Psoas muscle (tissue), 8 donors: ENCODE data around the gene TRAPPC5. TPM values are rescaled to one million over a fixed set of nuclear protein-coding genes. Genes with fewer than 3 reads are reported as not detected.

Experiments
- ATAC-seq, 4 donors: fragments of 200-7000 bp; cut with Tn5 transposase; one replicate each; pipeline ENCODE4 v1.9.1; 2020; ENCODE audit warnings: moderate library complexity in 3 of 4, mild to moderate bottlenecking in 2 of 4
- DNase-seq, 2 donors: peaks; one replicate each; pipeline ENCODE4 v3.0.0-alpha.2; 2020
- H3K27ac ChIP-seq: fragments of 200-600 bp; one replicate; pipeline ENCODE4 v1.8.0; 2022
- H3K27me3 ChIP-seq, 3 donors: fragments of 200-600 bp in 1 of 3; one replicate each; pipeline versions ENCODE4 v1.6.1 to v1.8.0; 2013 to 2022; ENCODE audit warnings: low read length in 2 of 3, mild to moderate bottlenecking in 2 of 3, moderate library complexity in 1 of 3; ENCODE audit not compliant: insufficient read depth in 3 of 3
- H3K36me3 ChIP-seq, 2 donors: fragments of 200-600 bp in 1 of 2; one replicate each; pipeline versions ENCODE4 v1.6.1 to v1.8.0; 2013 to 2022; ENCODE audit warnings: low read depth in 1 of 2, mild to moderate bottlenecking in 1 of 2, moderate library complexity in 1 of 2; ENCODE audit not compliant: insufficient read depth in 1 of 2
- H3K4me1 ChIP-seq: fragments of 200-600 bp; one replicate; pipeline ENCODE4 v1.8.0; 2022
- H3K4me3 ChIP-seq: fragments of 200-600 bp; one replicate; pipeline ENCODE4 v1.8.0; 2022; ENCODE audit warnings: mild to moderate bottlenecking
- H3K9me3 ChIP-seq: fragments of 200-600 bp; one replicate; pipeline ENCODE4 v1.8.0; 2022
- CTCF ChIP-seq: fragments of 200-600 bp; IDR thresholded peaks from one replicate; pipeline ENCODE4 v1.8.0; 2022; ENCODE audit warnings: antibody characterized with exemption
- WGBS, 3 donors: extraction: QIAGEN DNeasy Blood & Tissue Kit; methylation state at CpG; one replicate each; pipeline versions ENCODE4 v1.1.6 to v1.1.7; 2013; 5-methylcytosine and 5-hydroxymethylcytosine counted together
- intact Hi-C, 2 donors: fragments of 100-400 bp; cut with DNase I; formaldehyde crosslinking; loops; one replicate each; pipeline versions ENCODE4 v1.11.0 to v1.14.2; 2022
- polyA plus RNA-seq, 3 donors: library from polyadenylated mRNA; stranded (reverse); fragments of 200-250 nt; gene quantifications; one replicate each; pipeline ENCODE4 v1.2.3, GENCODE V29; 2013
- total RNA-seq, 4 donors: library from RNA; stranded (reverse); fragmentation: NEBNext Ultra II Directional in 2 of 4; extraction: Animal tissue kit (Norgen Biotek cat#: 25700) in 2 of 4; gene quantifications; one replicate each; pipeline versions ENCODE4 v1.2.1 to v1.2.4, GENCODE V29; 2021 to 2023
- donor health status: healthy with polysubstance abuse.
- donor health status: DM: no; HTN: no; CAD: no; lungs with moderate emphysema.
- donor health status: Bipolar disorder and iron deficiency.
- donor health status: healthy.
- donor health status: DM: yes; HTN: yes; CAD: no.
- donor health status: DM: no; HTN: no; CAD: no.
- donor health status: DM: no; HTN: no; CAD: no.
- donor health status: DM: yes; HTN: yes; CAD: no.

The TRAPPC5 gene
- total and polyA plus RNA-seq, 7 donors, result 40.6 to 164 (median 101) TPM

GRCh38 chr19:7663706-7664105 lies 16.9 kb upstream of the TRAPPC5 start:
- ATAC-seq, result no peak
- TF ChIP-seq CTCF, result no peak
- Histone ChIP-seq H3K9me3 (no peaks in the 10 kb centered on the region), H3K36me3 (no peaks in the 10 kb centered on the region), H3K4me1 (no peaks in the 10 kb centered on the region), H3K4me3 (no peak overlapping the region), H3K27ac (no peak overlapping the region), H3K27me3 (peaks cover 0 to 2% (median under 1%) of the 10 kb centered on the region in 3 donors)
- WGBS, 3 donors, result 27 to 43% (median 34%) methylated on average over 7 of the region's 7 CpGs
- intact Hi-C loops, result loop anchor here in 1 of 2 donors (5.0 kb wide), 1 partner anchor 434 kb away; no protein-coding TSS in a partner anchor
- DNase-seq, result no peak

GRCh38 chr19:7665076-7665475 lies 15.6 kb upstream of the TRAPPC5 start:
- ATAC-seq (no peak), DNase-seq (no peak)
- no peak overlapping the region for H3K4me3 ChIP-seq
- no peaks in the 10 kb centered on the region for H3K36me3 ChIP-seq
- 41 to 58% (median 44%) methylated on average over 4 of the region's 4 CpGs for WGBS, 3 donors
- no peak overlapping the region for H3K27ac ChIP-seq
- H3K4me1 ChIP-seq, result no peaks in the 10 kb centered on the region
- intact Hi-C loops, result no loop called here
- TF ChIP-seq CTCF, result no peak
- peaks cover 0 to 11% (median 9%) of the 10 kb centered on the region in 3 donors for H3K27me3 ChIP-seq
- no peaks in the 10 kb centered on the region for H3K9me3 ChIP-seq

- 62 to 70% (median 64%) methylated on average over 9 of the region's 9 CpGs for WGBS, 3 donors
- H3K27me3 ChIP-seq, result peaks cover 0 to 37% (median 19%) of the 10 kb centered on the region in 3 donors
- no peaks in the 10 kb centered on the region for H3K9me3 ChIP-seq
- DNase-seq (no peak), ATAC-seq (no peak)
- H3K4me1 ChIP-seq, result no peaks in the 10 kb centered on the region
- H3K36me3 ChIP-seq, result no peaks in the 10 kb centered on the region
- no peak within 1 kb of the TSS for H3K27ac ChIP-seq
- no peak for TF ChIP-seq CTCF
- intact Hi-C loops, result no loop called here
- H3K4me3 ChIP-seq, result no peak within 1 kb of the TSS
These were observed 11.8 kb upstream of the TRAPPC5 start, which contains the start of gene RETN for GRCh38 chr19:7668842-7669241. TSS of gene RETN (plus strand) at chr19:7669049. CDS start at chr19:7669327, 278 bp downstream.

GRCh38 chr19:7669641-7670040 lies 11.0 kb upstream of the TRAPPC5 start:
- Histone ChIP-seq H3K9me3 (no peaks in the 10 kb centered on the region), H3K4me1 (no peaks in the 10 kb centered on the region), H3K27ac (no peak overlapping the region), H3K36me3 (no peaks in the 10 kb centered on the region), H3K4me3 (no peak overlapping the region), H3K27me3 (peaks cover 0 to 37% (median 19%) of the 10 kb centered on the region in 3 donors)
- intact Hi-C loops, result no loop called here
- 19 to 21% (median 20%) methylated on average over 9 of the region's 9 CpGs for WGBS, 3 donors
- DNase-seq (no peak), ATAC-seq (no peak)
- no peak for TF ChIP-seq CTCF

GRCh38 chr19:7670150-7670783 lies 10.4 kb upstream of the TRAPPC5 start:
- no peaks in the 10 kb centered on the region for H3K9me3 ChIP-seq
- H3K4me3 ChIP-seq, result no peak overlapping the region
- no peaks in the 10 kb centered on the region for H3K4me1 ChIP-seq
- no peak overlapping the region for H3K27ac ChIP-seq
- H3K36me3 ChIP-seq, result no peaks in the 10 kb centered on the region
- peaks cover 0 to 37% (median 19%) of the 10 kb centered on the region in 3 donors for H3K27me3 ChIP-seq
- no peak for DNase-seq
- intact Hi-C loops, result no loop called here
- TF ChIP-seq CTCF, result no peak
- 1 to 2% (median 2%) methylated on average over 41 to 43 of the region's 43 CpGs for WGBS, 3 donors
- ATAC-seq, result no peak
